ENCODE measurements around the gene EFR3B.

Gene EFR3B

DNA sequence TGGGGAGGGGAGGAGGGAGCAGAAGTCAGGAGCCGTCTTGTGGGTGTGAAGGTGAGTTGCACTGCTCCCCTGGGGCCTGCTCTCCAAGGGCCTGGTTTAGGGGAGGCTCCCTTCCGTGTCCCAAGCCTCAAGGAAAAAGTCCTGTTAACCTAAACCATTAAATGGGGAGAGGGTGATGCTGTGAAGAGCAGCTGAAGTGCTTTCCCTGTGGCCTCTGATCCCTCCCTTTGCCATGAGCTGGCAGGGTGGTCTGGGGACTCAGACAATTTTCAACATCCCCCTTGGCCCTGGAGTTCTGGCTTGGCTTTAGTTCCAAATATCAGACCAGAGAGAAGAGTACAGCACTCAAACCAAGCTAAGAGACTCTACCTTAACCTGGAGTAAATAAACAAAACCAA lies 127.2 kb downstream of the EFR3B start:
- no peak overlapping the region for H3K4me3 ChIP-seq (ENCODE audit: low read depth, low read length)
- in situ Hi-C loops (cut with HindIII; ENCODE audit: low sequenced_read_pairs) = no loop called here

DNA sequence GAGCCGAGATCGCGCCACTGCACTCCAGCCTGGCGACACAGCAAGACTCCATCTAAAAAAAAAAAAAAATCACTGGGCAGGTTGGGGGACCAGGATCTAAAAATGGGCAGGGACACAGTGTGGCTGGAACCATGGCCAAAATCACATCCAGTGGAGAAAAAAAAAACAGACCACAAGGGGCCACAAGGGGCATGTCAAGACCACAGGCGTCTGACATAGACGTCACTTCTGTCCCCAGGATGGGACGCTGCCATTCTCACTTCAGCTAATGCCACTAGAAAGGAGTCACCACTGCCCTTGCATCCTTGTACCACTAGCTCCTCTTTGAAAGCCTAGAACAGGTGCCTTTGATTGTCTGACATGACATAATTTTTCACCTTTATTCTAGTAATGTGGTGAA lies 129.0 kb downstream of the EFR3B start:
- TF ChIP-seq, protein P1, sequence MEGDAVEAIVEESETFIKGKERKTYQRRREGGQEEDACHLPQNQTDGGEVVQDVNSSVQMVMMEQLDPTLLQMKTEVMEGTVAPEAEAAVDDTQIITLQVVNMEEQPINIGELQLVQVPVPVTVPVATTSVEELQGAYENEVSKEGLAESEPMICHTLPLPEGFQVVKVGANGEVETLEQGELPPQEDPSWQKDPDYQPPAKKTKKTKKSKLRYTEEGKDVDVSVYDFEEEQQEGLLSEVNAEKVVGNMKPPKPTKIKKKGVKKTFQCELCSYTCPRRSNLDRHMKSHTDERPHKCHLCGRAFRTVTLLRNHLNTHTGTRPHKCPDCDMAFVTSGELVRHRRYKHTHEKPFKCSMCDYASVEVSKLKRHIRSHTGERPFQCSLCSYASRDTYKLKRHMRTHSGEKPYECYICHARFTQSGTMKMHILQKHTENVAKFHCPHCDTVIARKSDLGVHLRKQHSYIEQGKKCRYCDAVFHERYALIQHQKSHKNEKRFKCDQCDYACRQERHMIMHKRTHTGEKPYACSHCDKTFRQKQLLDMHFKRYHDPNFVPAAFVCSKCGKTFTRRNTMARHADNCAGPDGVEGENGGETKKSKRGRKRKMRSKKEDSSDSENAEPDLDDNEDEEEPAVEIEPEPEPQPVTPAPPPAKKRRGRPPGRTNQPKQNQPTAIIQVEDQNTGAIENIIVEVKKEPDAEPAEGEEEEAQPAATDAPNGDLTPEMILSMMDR (IDR thresholded peaks at IDR 0.05; ENCODE audit: low read depth, low read length, missing control alignments) = no peak
- DNase-seq (ENCODE audit: low read depth) = no peak
- in situ Hi-C loops (cut with HindIII; ENCODE audit: low sequenced_read_pairs) = no loop called here
- H3K4me3 ChIP-seq (ENCODE audit: low read depth, low read length) = no peak overlapping the region

More for the DNA sequence above, 127.2 kb downstream of the EFR3B start:
- TF ChIP-seq, protein P1 (IDR thresholded peaks at IDR 0.05; ENCODE audit: low read depth, low read length, missing control alignments) = no peak
- no peak for DNase-seq (ENCODE audit: low read depth)

GRCh38 chr2:25173719-25174118 lies 131.8 kb downstream of the EFR3B start:
- in situ Hi-C loops (cut with HindIII; ENCODE audit: low sequenced_read_pairs) = no loop called here
- no peak overlapping the region for H3K4me3 ChIP-seq (ENCODE audit: low read depth, low read length)
- DNase-seq (ENCODE audit: low read depth) = no peak
- TF ChIP-seq, protein P1 (IDR thresholded peaks at IDR 0.05; ENCODE audit: low read depth, low read length, missing control alignments) = no peak

GRCh38 chr2:25174192-25174861 lies 132.5 kb downstream of the EFR3B start:
- TF ChIP-seq, protein P1 (IDR thresholded peaks at IDR 0.05; ENCODE audit: low read depth, low read length, missing control alignments) = no peak
- no peak for DNase-seq (ENCODE audit: low read depth)
- H3K4me3 ChIP-seq (ENCODE audit: low read depth, low read length) = no peak overlapping the region
- in situ Hi-C loops (cut with HindIII; ENCODE audit: low sequenced_read_pairs) = no loop called here

- TF ChIP-seq, protein P1 (IDR thresholded peaks at IDR 0.05; ENCODE audit: low read depth, low read length, missing control alignments) = no peak
- no peak overlapping the region for H3K4me3 ChIP-seq (ENCODE audit: low read depth, low read length)
- no peak for DNase-seq (ENCODE audit: low read depth)
- in situ Hi-C loops (cut with HindIII; ENCODE audit: low sequenced_read_pairs) = no loop called here
Measured at GRCh38 chr2:25176138-25176537, 134.3 kb downstream of the EFR3B start.

GRCh38 chr2:25176541-25177181 lies 134.8 kb downstream of the EFR3B start:
- in situ Hi-C loops (cut with HindIII; ENCODE audit: low sequenced_read_pairs) = no loop called here
- no peak overlapping the region for H3K4me3 ChIP-seq (ENCODE audit: low read depth, low read length)
- DNase-seq (ENCODE audit: low read depth) = no peak
- TF ChIP-seq, protein P1 (IDR thresholded peaks at IDR 0.05; ENCODE audit: low read depth, low read length, missing control alignments) = no peak
